B cell (primary cell): ENCODE measurements around the gene AGAP1. TPM values are rescaled to one million over a fixed set of nuclear protein-coding genes. Genes with fewer than 3 reads are reported as not detected.
A peak's percentile ranks its signal among the peaks of the same experiment; 100 is the strongest.

Experiments
- ATAC-seq: fragments of 200-7000 bp; cut with Tn5 transposase; one replicate; pipeline ENCODE4 v1.10.0; 2021; ENCODE audit warnings: low read depth, mild to moderate bottlenecking, moderate number of reproducible peaks, moderate library complexity
- CTCF ChIA-PET: fragments of 350-600 bp; sonication (Branson Sonifier 250); formaldehyde crosslinking; loops from one replicate; lab custom pipeline; 2021; ENCODE audit warnings: antibody characterized with exemption, inconsistent platforms; lab: Charles Lee
- POLR2A ChIA-PET: fragments of 350-600 bp; sonication (Branson Sonifier 250); formaldehyde crosslinking; loops from one replicate; lab custom pipeline; 2021; ENCODE audit warnings: antibody characterized with exemption; lab: Charles Lee
- DNase-seq: peaks from one replicate; pipeline ENCODE4 v3.0.0; 2013
- H2AFZ ChIP-seq: 2 replicates; pipeline ENCODE4 v1.6.1; 2012; ENCODE audit warnings: mild to moderate bottlenecking, low read depth, low read length; ENCODE audit not compliant: insufficient read depth, poor library complexity, severe bottlenecking
- H3K27ac ChIP-seq, 2 donors: 1 replicate in 1 of 2; 2 replicates in 1 of 2; pipeline ENCODE4 v1.5.1; 2012 to 2013; ENCODE audit warnings: low read length in 2 of 2, mild to moderate bottlenecking in 2 of 2, moderate library complexity in 1 of 2
- H3K27me3 ChIP-seq, 4 experiments: fragments of 200-600 bp in 1 of 4; sonication (generic) in 1 of 4; replicated peaks in 1 of 4; 1 replicate in 2 of 4; 2 replicates in 2 of 4; pipeline versions ENCODE4 v1.6.1 to v1.7.0; 2013 to 2016; ENCODE audit warnings: low read length in 3 of 4, mild to moderate bottlenecking in 2 of 4, mixed read lengths in 1 of 4, moderate library complexity in 1 of 4; ENCODE audit not compliant: insufficient read depth in 4 of 4, control insufficient read depth in 3 of 4; ENCODE audit errors: control extremely low read depth in 1 of 4
- H3K36me3 ChIP-seq, 2 experiments: replicated peaks in 1 of 2; 1 replicate in 1 of 2; 2 replicates in 1 of 2; pipeline versions ENCODE4 v1.6.1 to v1.7.1; 2013; ENCODE audit warnings: low read length in 1 of 2; ENCODE audit not compliant: insufficient read depth in 2 of 2, control insufficient read depth in 1 of 2; ENCODE audit errors: control extremely low read depth in 1 of 2, extremely low read depth in 1 of 2
- H3K4me1 ChIP-seq, 2 donors: fragments of 200-600 bp in 1 of 2; sonication (generic) in 1 of 2; 1 replicate in 1 of 2; 2 replicates in 1 of 2; pipeline versions ENCODE4 v1.5.1 to v1.6.1; 2013 to 2017; ENCODE audit warnings: low read length in 2 of 2; ENCODE audit not compliant: control insufficient read depth in 2 of 2, insufficient read depth in 2 of 2
- H3K4me2 ChIP-seq: replicated peaks from 2 replicates; pipeline ENCODE3; 2012; ENCODE audit warnings: mild to moderate bottlenecking, low read depth, low read length; ENCODE audit not compliant: poor library complexity, severe bottlenecking
- H3K4me3 ChIP-seq, 5 experiments: fragments of 200-600 bp in 1 of 5; sonication (generic) in 1 of 5; 1 replicate in 3 of 5; 2 replicates in 2 of 5; pipeline versions ENCODE4 v1.5.1 to v1.7.0; 2011 to 2016; ENCODE audit warnings: low read length in 4 of 5, mild to moderate bottlenecking in 4 of 5, low read depth in 2 of 5, control low read depth in 1 of 5, moderate library complexity in 1 of 5; ENCODE audit not compliant: insufficient read depth in 1 of 5; ENCODE audit errors: control extremely low read depth in 1 of 5, extremely low read depth in 1 of 5
- H3K79me2 ChIP-seq: fragments of 200-600 bp; sonication (generic); one replicate; pipeline ENCODE4 v1.6.0; 2016; ENCODE audit warnings: low read length; ENCODE audit not compliant: control insufficient read depth, insufficient read depth
- H3K9ac ChIP-seq: fragments of 200-600 bp; sonication (generic); 2 replicates; pipeline ENCODE4 v1.6.1; 2017; ENCODE audit warnings: mild to moderate bottlenecking, low read length, moderate library complexity
- H3K9me3 ChIP-seq, 3 donors: one replicate each; pipeline versions ENCODE4 v1.6.1 to v1.7.1; 2013; ENCODE audit warnings: low read length in 2 of 3; ENCODE audit not compliant: control insufficient read depth in 2 of 3, insufficient read depth in 1 of 3; ENCODE audit errors: control extremely low read depth in 1 of 3
- H4K20me1 ChIP-seq: 2 replicates; pipeline ENCODE4 v1.6.0; 2012; ENCODE audit warnings: mild to moderate bottlenecking, low read length; ENCODE audit not compliant: insufficient read depth, control insufficient read depth, poor library complexity, severe bottlenecking
- H3K27ac Mint-ChIP-seq: one replicate; pipeline ENCODE4 v1.8.0; 2021; ENCODE audit warnings: mixed read lengths
- H3K27me3 Mint-ChIP-seq: one replicate; pipeline ENCODE4 v1.8.0; 2021; ENCODE audit warnings: mixed read lengths
- H3K4me1 Mint-ChIP-seq: one replicate; pipeline ENCODE4 v1.8.0; 2021; ENCODE audit warnings: mixed read lengths
- H3K4me3 Mint-ChIP-seq: one replicate; pipeline ENCODE4 v1.8.0; 2021; ENCODE audit warnings: mixed read lengths
- H3K9me3 Mint-ChIP-seq: one replicate; pipeline ENCODE4 v1.8.0; 2022; ENCODE audit warnings: mixed read lengths; ENCODE audit not compliant: insufficient read depth
- CTCF ChIP-seq: fragments of 200-600 bp; IDR thresholded peaks from one replicate; pipeline ENCODE4 v1.8.0; 2022; ENCODE audit warnings: antibody characterized with exemption, mild to moderate bottlenecking
- EZH2 ChIP-seq: IDR thresholded peaks from 2 replicates; pipeline ENCODE4 v1.6.1; 2012; ENCODE audit warnings: borderline replicate concordance, low read depth, mild to moderate bottlenecking, moderate library complexity, low read length; ENCODE audit not compliant: insufficient read depth, poor library complexity, severe bottlenecking
- WGBS: methylation state at CpG from one replicate; pipeline ENCODE4 v1.1.5; 2013; ENCODE audit warnings: missing lambda C conversion rate; ENCODE audit not compliant: insufficient coverage; 5-methylcytosine and 5-hydroxymethylcytosine counted together
- intact Hi-C: fragments of 100-400 bp; cut with micrococcal nuclease; formaldehyde crosslinking; loops from one replicate; pipeline ENCODE4 v1.10.0; 2022
- polyA plus RNA-seq: library from polyadenylated mRNA; depleted of rRNA; stranded (reverse); fragments of >200 nt; gene quantifications from 2 replicates; pipeline ENCODE4 v1.2.3, GENCODE V29; 2012
- total RNA-seq, 2 donors: library from RNA; stranded (reverse); fragments of 120-200 nt in 1 of 2; gene quantifications; 1 replicate in 1 of 2; 2 replicates in 1 of 2; pipeline versions ENCODE4 v1.2.3 to v1.2.4, GENCODE V29; 2013 to 2022

The AGAP1 gene
- total and polyA plus RNA-seq, 2 donors (not counting 1 experiment from before 2014, with no cell fraction given): 0.01 TPM; not detected in 1

- Histone ChIP-seq H3K4me2 (no peak overlapping the region), H2AFZ (no peak overlapping the region), H3K4me3 (no peak overlapping the region), H4K20me1 (no peaks in the 10 kb centered on the region), H3K79me2 (no peaks in the 10 kb centered on the region), H3K9ac (no peak overlapping the region), H3K27ac (no peak overlapping the region), H3K27me3 (no peaks in the 10 kb centered on the region), H3K4me1 (no peaks in the 10 kb centered on the region), H3K36me3 (no peaks in the 10 kb centered on the region), H3K9me3 (no peaks in the 10 kb centered on the region)
- 89% methylated on average over 14 of the region's 30 CpGs for WGBS
- Mint-ChIP-seq H3K9me3 (no peaks in the 10 kb centered on the region), H3K27ac (no peak overlapping the region), H3K27me3 (peaks cover 6% of the 10 kb centered on the region), H3K4me1 (no peaks in the 10 kb centered on the region), H3K4me3 (no peak overlapping the region)
- no peak for ATAC-seq
- DNase-seq: no peak
- ChIA-PET CTCF (interaction anchor here (0.7 to 1.4 kb wide), 14 partner anchors 8 to 1308 kb away, joined by 3 to 10 read pairs (median 3); no protein-coding TSS in a partner anchor), POLR2A (no interaction called here)
- intact Hi-C loops: no loop called here
- TF ChIP-seq CTCF (no peak), EZH2 (no peak)
These were observed 271.5 kb downstream of the AGAP1 start for GRCh38 chr2:235765181-235765820.

- ATAC-seq: peak; percentile 53
- Histone ChIP-seq H3K27ac (no peak overlapping the region), H3K4me1 (no peaks in the 10 kb centered on the region), H3K4me2 (no peak overlapping the region), H3K4me3 (no peak overlapping the region), H4K20me1 (no peaks in the 10 kb centered on the region), H2AFZ (no peak overlapping the region), H3K27me3 (no peaks in the 10 kb centered on the region), H3K79me2 (no peaks in the 10 kb centered on the region), H3K36me3 (no peaks in the 10 kb centered on the region), H3K9me3 (no peaks in the 10 kb centered on the region), H3K9ac (no peak overlapping the region)
- H3K9me3 Mint-ChIP-seq: no peaks in the 10 kb centered on the region
- POLR2A ChIA-PET: no interaction called here
- peak; percentile 56 for DNase-seq
- intact Hi-C loops: loop anchor here (1.0 kb wide), 1 partner anchor 1295 kb away; no protein-coding TSS in a partner anchor
- CTCF ChIA-PET: interaction anchor here (0.7 to 1.4 kb wide), 16 partner anchors 9 to 1307 kb away, joined by 3 to 10 read pairs (median 3); no protein-coding TSS in a partner anchor
- WGBS: 7% methylated on average over 5 of the region's 7 CpGs
- no peak overlapping the region for H3K4me3 Mint-ChIP-seq
- no peaks in the 10 kb centered on the region for H3K4me1 Mint-ChIP-seq
- no peak overlapping the region for H3K27ac Mint-ChIP-seq
- H3K27me3 Mint-ChIP-seq: peaks cover 6% of the 10 kb centered on the region
- TF ChIP-seq CTCF (peak; percentile 97), EZH2 (no peak)
These were observed 272.4 kb downstream of the AGAP1 start for GRCh38 chr2:235766278-235766677.
